ENCODE data around the gene SOX4.

Gene SOX4

GRCh38 chr6:21599051-21599696 lies 5.6 kb downstream of the SOX4 start:
- no peak for TF ChIP-seq CTCF (IDR thresholded peaks at IDR 0.05)

GRCh38 chr6:21601339-21601923 lies 7.9 kb downstream of the SOX4 start:
- no peak for TF ChIP-seq CTCF (IDR thresholded peaks at IDR 0.05)

GRCh38 chr6:21601932-21602390 lies 8.4 kb downstream of the SOX4 start:
- no peak for TF ChIP-seq CTCF (IDR thresholded peaks at IDR 0.05)

GRCh38 chr6:21603082-21603952 lies 9.8 kb downstream of the SOX4 start:
- TF ChIP-seq CTCF (IDR thresholded peaks at IDR 0.05) = no peak

GRCh38 chr6:21604081-21604480 lies 10.5 kb downstream of the SOX4 start:
- no peak for TF ChIP-seq CTCF (IDR thresholded peaks at IDR 0.05)

- no peak for TF ChIP-seq CTCF (IDR thresholded peaks at IDR 0.05)
Measured at GRCh38 chr6:21605166-21605565, 11.6 kb downstream of the SOX4 start.

- TF ChIP-seq CTCF (IDR thresholded peaks at IDR 0.05) = no peak
Measured at GRCh38 chr6:21608601-21609000, 15.1 kb downstream of the SOX4 start.
